GM19238 (cell line): Measurements from ENCODE around the gene SPACA4.

Experiments
- DNase-seq: peaks from one replicate; pipeline ENCODE4 v3.0.0; 2011; ENCODE audit warnings: low spot score; ENCODE audit not compliant: insufficient read length

Gene SPACA4

DNA sequence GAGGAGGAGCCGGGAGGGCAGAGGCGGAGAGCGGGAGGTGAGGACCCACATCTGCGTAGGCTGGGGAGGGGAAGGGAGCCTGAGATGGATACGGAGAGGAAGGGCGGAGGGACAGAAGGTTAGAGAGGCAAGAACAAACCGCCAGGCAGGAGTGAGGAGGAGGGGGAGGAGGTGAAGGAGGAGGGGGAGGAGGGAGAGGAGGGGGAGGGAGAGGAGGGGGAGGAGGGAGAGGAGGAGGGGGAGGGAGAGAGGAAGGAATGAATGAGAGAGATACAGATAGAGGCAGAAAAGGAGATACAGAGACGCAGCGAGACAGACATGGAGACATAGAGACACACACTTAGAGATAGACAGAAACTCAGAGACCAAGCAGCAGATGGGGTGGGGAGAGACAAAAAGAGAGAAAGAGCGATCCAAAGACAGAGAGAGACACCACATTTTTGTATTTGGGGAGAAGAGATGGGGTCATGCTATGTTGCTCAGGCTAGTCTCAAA, 40.2 kb downstream of the SPACA4 start:
- DNase-seq = no peak

DNA sequence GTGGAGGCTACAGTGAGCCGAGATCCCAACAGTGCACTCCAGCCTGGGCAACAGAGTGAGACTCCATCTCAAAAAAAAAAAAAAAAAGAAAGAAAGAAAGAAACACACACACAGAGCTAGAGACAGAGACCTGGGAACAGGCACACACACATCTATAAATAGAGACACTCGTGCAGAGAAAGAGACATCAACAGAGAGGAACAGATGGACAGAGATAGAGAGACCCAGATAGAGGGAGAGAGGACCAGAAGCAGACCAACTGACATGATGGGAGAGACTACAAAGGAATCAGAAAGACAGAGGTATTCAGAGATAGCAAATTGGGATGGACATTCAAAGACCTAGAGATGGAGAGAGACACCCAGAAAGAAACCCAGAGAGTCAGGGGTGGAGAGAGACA, 41.6 kb downstream of the SPACA4 start:
- no peak for DNase-seq

GRCh38 chr19:48650974-48651682, 44.6 kb downstream of the SPACA4 start:
- no peak for DNase-seq

GRCh38 chr19:48651683-48652048, 45.1 kb downstream of the SPACA4 start:
- no peak for DNase-seq

GRCh38 chr19:48654299-48655059, 47.9 kb downstream of the SPACA4 start:
- no peak for DNase-seq

- DNase-seq = no peak
Observed at GRCh38 chr19:48656840-48657474, 50.4 kb downstream of the SPACA4 start.
